ENCODE data around the gene CILP. TPM values are rescaled to one million over a fixed set of nuclear protein-coding genes. Genes with fewer than 3 reads are reported as not detected.

The CILP gene
- total RNA-seq, 1 experiment from 2014 or later: not detected

DNA sequence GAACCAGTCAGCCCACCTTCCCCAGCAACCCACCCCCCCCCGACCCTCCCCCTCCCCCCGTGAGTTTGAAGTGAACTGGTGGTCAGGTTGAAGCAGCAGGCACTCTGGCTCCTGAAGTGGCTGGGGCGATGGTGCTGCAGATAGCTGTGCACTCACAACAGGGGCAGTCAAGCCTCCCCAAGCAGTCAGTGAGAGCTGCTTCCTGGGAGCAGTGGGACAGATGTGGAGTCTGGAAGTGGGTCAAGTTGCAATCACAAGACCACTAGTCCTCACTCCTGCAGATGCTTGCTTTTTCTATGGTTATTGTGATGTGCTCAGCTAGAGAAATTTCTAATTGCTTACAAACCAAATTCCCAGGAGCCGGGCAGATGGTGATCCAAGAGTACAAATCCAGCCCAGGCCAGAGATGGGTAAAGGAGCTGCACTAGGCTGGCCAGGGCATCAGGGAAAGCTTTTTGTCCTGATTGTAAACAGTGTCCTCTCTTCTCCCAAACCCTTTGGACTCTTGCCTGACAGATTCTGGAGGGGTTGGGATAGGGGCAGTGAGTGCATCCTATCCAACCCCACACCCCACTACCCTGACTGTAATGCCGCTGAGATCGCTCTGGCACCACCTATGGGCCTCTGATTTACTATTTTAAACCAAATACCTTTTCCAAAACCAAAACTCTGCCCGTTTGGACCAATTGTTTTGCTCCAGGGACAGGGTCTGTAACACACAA is 16.3 kb downstream of the CILP start:
- Histone ChIP-seq H2AFZ (ENCODE audit: low read depth, low read length, poor library complexity, severe bottlenecking) (no peak overlapping the region), H3K4me2 (ENCODE audit: low read length) (no peak overlapping the region), H3K4me1 (ENCODE audit: control insufficient read depth in 1 of 2, insufficient read depth in 2 of 2, low read length in 2 of 2) (peaks cover 2 to 6% of the 10 kb centered on the region in 2 experiments; a peak in 3 of 4 replicates), H3K9ac (ENCODE audit: low read length) (no peak overlapping the region), H4K20me1 (ENCODE audit: insufficient read depth) (no peaks in the 10 kb centered on the region), H3K9me3 (ENCODE audit: control insufficient read depth in 1 of 2, insufficient read depth in 1 of 2, low read depth in 1 of 2, low read length in 2 of 2) (no peaks in the 10 kb centered on the region), H3K36me3 (ENCODE audit: control insufficient read depth in 1 of 2, insufficient read depth in 2 of 2, low read length in 2 of 2) (no peaks in the 10 kb centered on the region), H3K4me3 (replicated peaks in 1 of 2; ENCODE audit: low read depth in 1 of 2, low read length in 2 of 2) (no peak overlapping the region), H3K27me3 (ENCODE audit: insufficient read depth, low read length) (no peaks in the 10 kb centered on the region), H3K9me2 (ENCODE audit: insufficient read depth) (no peaks in the 10 kb centered on the region), H3K79me2 (ENCODE audit: insufficient read depth, low read length) (no peaks in the 10 kb centered on the region), H3K27ac (ENCODE audit: low read depth, low read length) (no peak overlapping the region)
- ATAC-seq (no peak), DNase-seq (ENCODE audit: low read depth, low spot score) (no peak)
- RAD21 ChIA-PET (ENCODE audit: low non-redundant PET in 1 of 2, low total read pairs in 2 of 2, uncharacterized antibody in 2 of 2, unreplicated experiment in 2 of 2): no interaction called here
- BruUV-seq (replicated peaks): no TSS peak
- intact Hi-C loops (cut with micrococcal nuclease): no loop called here
- TF ChIP-seq ELF1 (IDR thresholded peaks at IDR 0.05; ENCODE audit: borderline replicate concordance, low read depth) (no peak), CBX3 (IDR thresholded peaks at IDR 0.05; ENCODE audit: low read depth) (no peak), EZH2phosphoT487 (IDR thresholded peaks at IDR 0.05; ENCODE audit: borderline replicate concordance) (no peak), ZFX (IDR thresholded peaks at IDR 0.05) (no peak), JUND (IDR thresholded peaks at IDR 0.05) (no peak), RAD21 (IDR thresholded peaks at IDR 0.05; ENCODE audit: low read depth) (no peak), EGR1 (IDR thresholded peaks at IDR 0.05; ENCODE audit: low read depth) (no peak)
- TF ChIP-seq, protein P1, sequence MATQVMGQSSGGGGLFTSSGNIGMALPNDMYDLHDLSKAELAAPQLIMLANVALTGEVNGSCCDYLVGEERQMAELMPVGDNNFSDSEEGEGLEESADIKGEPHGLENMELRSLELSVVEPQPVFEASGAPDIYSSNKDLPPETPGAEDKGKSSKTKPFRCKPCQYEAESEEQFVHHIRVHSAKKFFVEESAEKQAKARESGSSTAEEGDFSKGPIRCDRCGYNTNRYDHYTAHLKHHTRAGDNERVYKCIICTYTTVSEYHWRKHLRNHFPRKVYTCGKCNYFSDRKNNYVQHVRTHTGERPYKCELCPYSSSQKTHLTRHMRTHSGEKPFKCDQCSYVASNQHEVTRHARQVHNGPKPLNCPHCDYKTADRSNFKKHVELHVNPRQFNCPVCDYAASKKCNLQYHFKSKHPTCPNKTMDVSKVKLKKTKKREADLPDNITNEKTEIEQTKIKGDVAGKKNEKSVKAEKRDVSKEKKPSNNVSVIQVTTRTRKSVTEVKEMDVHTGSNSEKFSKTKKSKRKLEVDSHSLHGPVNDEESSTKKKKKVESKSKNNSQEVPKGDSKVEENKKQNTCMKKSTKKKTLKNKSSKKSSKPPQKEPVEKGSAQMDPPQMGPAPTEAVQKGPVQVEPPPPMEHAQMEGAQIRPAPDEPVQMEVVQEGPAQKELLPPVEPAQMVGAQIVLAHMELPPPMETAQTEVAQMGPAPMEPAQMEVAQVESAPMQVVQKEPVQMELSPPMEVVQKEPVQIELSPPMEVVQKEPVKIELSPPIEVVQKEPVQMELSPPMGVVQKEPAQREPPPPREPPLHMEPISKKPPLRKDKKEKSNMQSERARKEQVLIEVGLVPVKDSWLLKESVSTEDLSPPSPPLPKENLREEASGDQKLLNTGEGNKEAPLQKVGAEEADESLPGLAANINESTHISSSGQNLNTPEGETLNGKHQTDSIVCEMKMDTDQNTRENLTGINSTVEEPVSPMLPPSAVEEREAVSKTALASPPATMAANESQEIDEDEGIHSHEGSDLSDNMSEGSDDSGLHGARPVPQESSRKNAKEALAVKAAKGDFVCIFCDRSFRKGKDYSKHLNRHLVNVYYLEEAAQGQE (IDR thresholded peaks at IDR 0.05; ENCODE audit: low read depth): no peak
- TF ChIP-seq, protein P2, sequence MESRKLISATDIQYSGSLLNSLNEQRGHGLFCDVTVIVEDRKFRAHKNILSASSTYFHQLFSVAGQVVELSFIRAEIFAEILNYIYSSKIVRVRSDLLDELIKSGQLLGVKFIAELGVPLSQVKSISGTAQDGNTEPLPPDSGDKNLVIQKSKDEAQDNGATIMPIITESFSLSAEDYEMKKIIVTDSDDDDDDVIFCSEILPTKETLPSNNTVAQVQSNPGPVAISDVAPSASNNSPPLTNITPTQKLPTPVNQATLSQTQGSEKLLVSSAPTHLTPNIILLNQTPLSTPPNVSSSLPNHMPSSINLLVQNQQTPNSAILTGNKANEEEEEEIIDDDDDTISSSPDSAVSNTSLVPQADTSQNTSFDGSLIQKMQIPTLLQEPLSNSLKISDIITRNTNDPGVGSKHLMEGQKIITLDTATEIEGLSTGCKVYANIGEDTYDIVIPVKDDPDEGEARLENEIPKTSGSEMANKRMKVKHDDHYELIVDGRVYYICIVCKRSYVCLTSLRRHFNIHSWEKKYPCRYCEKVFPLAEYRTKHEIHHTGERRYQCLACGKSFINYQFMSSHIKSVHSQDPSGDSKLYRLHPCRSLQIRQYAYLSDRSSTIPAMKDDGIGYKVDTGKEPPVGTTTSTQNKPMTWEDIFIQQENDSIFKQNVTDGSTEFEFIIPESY (IDR thresholded peaks at IDR 0.05; ENCODE audit: extremely low read depth, insufficient replicate concordance, low read length): no peak
- TF ChIP-seq, protein P3, sequence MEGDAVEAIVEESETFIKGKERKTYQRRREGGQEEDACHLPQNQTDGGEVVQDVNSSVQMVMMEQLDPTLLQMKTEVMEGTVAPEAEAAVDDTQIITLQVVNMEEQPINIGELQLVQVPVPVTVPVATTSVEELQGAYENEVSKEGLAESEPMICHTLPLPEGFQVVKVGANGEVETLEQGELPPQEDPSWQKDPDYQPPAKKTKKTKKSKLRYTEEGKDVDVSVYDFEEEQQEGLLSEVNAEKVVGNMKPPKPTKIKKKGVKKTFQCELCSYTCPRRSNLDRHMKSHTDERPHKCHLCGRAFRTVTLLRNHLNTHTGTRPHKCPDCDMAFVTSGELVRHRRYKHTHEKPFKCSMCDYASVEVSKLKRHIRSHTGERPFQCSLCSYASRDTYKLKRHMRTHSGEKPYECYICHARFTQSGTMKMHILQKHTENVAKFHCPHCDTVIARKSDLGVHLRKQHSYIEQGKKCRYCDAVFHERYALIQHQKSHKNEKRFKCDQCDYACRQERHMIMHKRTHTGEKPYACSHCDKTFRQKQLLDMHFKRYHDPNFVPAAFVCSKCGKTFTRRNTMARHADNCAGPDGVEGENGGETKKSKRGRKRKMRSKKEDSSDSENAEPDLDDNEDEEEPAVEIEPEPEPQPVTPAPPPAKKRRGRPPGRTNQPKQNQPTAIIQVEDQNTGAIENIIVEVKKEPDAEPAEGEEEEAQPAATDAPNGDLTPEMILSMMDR (IDR thresholded peaks at IDR 0.05 in 2 of 3, conservative IDR thresholded peaks at IDR 0.05 in 1 of 3; ENCODE audit: borderline replicate concordance in 1 of 3, insufficient read depth in 1 of 3, low read depth in 2 of 3, low read length in 2 of 3): no peak
- CTCF ChIA-PET: no interaction called here
- POLR2A ChIA-PET: interaction anchor here (1.1 to 2.2 kb wide), 2 partner anchors 10 to 110 kb away, joined by 4 to 8 read pairs; partner anchors contain the start of genes CLPX and RNU5B-1
